Measurements from ENCODE around the gene CHMP1A. TPM values are rescaled to one million over a fixed set of nuclear protein-coding genes. Genes with fewer than 3 reads are reported as not detected.
"Not testable (repeated sequence)": the region's sequence is repeated elsewhere in the genome, so short reads cannot be mapped to it uniquely, and the experiment has no call there.

Gene CHMP1A
- total RNA-seq, 2 donors from 2014 or later, result 154 to 157 TPM

DNA sequence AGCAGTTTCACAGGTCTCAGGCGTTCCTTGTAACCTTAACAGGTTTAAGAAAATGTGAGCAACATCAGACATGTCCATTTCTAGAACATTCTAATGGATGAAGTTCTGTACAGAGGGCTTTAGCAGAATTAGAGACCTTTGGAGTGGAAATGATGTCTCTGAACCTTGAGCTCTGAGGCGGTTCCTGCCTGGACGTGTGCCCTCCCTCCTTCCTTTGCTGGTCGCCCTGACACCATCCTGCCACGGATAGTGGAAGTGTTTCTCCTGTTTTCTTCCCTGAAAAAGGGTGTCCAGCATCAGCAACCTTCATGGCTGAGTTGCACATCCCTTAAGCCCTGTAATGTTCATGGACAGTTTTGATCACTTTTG, 11.3 kb upstream of the CHMP1A start:
- intact Hi-C loops (cut with DNase I, micrococcal nuclease), result no loop called here
- ATAC-seq (peak; percentile 64), DNase-seq (no peak)

DNA sequence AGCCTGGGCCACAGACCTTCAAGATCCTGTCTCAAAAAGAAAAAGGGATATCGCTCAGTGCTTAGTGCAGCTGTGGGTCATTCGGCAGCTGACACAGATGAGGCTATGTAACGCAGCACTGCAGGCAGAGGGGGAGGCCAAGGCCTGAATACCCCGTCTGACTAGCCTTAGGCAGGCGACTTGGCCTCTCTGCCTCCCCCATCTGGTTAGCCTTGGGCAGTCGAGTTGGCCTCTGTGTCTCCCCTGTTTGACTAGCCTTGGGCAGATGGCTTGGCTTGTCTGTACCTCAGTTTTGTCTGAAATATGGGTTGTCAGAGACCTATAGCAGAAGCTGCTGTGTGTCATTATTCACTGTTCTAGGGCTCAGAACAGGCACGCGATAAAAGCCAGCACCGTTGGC, 10.1 kb upstream of the CHMP1A start:
- ATAC-seq (no peak), DNase-seq (no peak)
- intact Hi-C loops (cut with DNase I, micrococcal nuclease), result no loop called here

DNA sequence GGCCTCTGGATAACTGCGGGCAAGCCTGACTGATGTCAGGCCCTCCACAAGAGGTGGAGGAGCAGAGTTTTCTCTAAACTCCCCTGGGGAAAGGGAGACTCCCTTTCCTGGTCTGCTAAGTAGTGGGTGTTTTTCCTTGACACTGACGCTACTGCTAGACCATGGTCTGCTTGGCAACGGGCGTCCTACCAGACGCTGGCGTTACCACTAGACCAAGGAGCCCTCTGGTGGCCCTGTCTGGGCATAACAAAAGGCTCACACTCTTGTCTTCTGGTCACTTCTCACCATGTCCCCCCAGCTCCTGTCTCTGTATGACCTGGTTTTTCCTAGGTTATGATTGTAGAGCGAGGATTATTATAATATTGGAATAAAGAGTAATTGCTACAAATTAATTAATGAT, 9.5 kb upstream of the CHMP1A start:
- intact Hi-C loops (cut with DNase I, micrococcal nuclease); DNase-seq; ATAC-seq: not testable (repeated sequence)

DNA sequence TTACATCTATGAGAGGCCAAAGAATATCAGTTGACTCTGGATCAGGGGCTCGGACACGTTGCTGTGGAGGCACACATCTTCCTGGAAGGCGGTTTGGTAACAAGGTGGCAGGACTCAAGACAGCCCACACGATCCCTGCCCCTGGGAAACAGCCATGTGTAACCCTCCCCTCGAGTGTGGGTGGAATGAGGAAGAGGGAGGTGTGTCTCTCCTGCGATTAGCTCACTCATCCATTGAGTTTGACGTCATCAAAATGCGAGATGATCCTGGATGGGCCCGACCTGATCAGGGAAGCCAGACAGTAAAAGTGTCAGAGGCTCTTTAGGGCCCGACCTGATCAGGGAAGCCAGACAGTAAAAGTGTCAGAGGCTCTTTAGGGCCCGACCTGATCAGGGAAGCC, 6.7 kb upstream of the CHMP1A start:
- peak; percentile 20 for ATAC-seq
- intact Hi-C loops (cut with DNase I, micrococcal nuclease); DNase-seq: not testable (repeated sequence)

DNA sequence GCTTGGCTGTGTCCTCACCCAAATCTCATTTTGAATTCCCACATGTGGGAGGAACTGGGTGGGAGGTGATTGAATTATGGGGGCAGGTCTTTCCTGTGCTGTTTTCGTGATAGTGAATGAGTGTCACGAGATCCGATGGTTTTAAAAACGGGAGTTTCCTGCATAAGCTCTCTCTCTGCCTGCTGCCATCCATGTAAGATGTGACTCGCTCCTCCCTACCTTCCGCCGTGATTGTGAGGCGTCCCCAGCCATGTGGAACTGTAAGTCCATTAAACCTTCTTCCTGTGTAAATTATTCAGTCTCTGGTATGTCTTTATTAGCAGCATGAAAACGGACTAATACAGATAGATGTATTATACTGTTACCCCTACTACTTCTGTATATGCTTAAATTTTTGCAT, 3.7 kb upstream of the CHMP1A start:
- ATAC-seq (no peak), DNase-seq (no peak)
- intact Hi-C loops (cut with DNase I, micrococcal nuclease), result no loop called here

DNA sequence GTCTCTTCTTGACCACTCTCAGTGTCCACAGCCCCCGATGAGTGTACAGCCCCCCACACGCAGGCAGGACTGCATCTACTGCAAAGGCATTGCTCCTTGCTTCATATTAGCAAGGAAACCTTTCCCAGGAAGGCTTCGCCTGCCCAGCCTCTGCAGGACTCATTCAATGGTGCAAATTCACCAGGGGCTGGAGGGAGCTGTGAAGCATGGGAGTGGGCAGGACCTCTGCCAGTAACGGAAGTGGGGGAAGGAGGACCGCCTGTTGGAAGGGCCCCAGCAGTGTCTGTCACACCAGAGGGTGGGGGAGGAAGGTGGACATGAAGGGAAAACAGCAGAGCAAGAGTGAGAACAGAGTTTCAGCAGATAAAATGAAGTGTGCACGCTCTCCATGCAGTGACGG, 2.6 kb upstream of the CHMP1A start:
- ATAC-seq (no peak), DNase-seq (no peak)
- intact Hi-C loops (cut with DNase I, micrococcal nuclease), result no loop called here

DNA sequence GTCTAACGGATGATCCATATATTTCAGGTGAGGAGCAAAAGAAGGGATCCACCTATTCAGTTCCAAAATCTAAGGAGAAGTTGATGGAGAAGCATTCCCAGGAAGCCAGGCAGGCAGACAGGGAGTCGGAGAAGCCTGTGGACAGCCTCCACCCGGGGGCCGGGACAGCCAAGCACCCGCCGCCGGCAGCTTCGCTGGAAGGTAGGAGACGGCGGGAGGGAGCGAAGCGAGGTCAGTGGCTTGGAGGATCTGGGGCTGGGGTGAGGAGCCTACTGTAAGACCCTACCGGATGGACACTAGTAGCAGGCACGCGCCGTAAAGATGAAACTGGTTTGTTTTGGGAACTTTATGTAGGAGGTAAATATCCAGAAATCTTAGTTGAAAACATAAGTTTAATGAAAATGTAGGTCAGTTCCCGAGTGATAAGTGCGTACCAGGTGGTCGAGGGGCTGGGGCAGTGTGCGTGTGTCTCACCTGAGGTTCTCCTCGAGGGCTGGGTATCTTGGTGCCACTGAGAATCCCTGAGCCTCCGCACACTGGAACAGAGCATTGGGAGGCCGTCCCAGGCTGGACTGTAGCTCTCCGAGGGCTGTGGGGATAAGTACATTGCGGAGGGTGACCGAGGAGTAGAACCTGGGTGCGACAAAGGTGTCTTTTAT, 842 bp upstream of the CHMP1A start:
- DNase-seq (peak in 1 of 2 donors; percentile 42), ATAC-seq (peak; percentile 24)
- intact Hi-C loops (cut with DNase I, micrococcal nuclease), result no loop called here

DNA sequence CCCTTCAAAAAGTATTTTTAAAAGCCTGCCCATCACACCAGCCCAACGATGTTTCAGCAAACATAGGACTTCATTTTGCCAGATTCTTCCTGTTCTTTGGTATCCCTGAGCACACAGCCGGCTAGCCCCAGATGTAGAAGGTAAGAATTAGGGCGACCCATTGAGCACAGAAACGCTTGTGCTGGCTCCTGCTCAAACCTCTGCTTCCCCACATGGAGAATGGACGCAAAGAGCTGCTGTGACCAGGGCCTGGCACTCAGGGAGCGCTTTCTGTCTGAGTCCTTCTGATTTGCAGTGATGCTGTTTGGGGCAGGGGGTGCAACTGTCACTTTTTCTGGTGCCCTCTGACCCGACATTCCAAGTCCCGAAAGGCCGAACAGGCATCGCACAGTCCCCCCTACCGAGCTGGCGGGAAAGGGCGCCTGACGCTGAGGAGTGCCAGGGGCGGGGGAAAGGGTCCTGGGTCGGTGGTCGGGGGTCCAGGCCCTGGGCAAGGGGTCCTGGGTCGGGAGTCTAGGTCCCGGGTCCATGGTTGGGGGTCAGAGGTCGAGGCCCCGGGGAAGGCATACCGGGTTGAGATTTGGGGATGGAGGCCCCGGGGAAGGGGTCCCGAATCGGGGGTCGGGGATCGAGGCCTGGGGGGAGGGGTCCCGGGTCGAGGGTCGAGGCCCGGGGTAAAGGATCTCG, 930 bp downstream of the CHMP1A start:
- no peak for ATAC-seq
- DNase-seq, result no peak

DNA sequence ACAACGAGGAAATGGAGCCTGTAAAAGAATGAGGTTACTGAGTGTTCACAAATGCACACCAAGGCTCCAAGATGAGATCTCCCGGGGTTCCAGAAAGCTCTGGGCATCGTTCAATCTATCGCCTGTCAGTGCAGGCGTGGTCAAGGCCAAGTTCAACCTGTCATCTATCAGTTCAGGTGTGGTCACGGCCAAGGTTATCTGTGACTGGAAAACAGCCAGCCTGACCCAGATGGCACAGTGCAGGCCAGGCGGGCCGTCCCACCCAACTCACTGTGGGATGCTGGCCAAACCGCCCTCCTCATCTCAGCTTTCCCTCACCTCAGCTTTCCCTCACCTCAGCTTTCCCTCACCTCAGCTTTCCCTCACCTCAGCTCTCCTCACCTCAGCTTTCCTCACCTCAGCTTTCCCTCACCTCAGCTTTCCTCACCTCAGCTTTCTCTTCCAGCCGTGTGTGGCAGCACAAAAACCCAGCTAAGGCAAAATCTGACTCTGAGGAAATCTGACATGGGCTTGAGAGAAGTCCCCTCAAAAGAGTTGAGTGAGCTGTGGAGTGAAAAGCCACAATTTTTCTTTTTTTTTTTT, 2.4 kb downstream of the CHMP1A start:
- intact Hi-C loops (cut with DNase I, micrococcal nuclease), result no loop called here
- no peak for DNase-seq
- peak; percentile 20 for ATAC-seq

More for the DNA sequence above, 930 bp downstream of the CHMP1A start:
- intact Hi-C loops (cut with DNase I, micrococcal nuclease), result no loop called here

DNA sequence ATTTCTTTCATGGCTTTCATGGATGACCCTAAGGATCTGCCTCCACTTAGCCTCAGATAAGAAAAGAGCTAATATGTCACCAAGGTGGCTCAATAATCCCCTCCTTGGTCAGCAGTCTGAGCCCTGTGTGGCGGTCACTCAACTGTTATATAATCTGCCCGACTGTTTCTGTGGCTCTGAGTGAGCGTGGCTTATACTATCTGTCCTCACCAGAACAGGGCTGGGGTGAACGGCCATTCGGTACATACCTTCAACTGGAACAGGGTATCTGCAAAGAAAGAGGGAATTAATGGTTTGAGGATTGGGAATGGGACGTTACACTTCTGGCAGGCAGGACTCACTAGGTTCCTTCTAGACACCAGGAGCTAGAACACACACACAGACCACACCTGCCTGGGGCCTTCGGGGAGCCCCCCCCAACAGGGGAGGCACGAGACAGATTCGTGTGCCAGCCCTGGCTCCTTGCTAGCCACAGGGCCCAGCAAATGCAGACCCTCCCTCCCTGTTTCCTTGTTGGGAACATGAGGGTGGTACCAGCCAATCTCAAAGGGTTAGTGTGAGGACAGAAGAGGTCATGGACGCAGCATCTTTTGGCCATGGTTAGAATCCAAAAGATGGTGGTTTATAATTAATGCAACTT, 3.7 kb downstream of the CHMP1A start:
- ATAC-seq (no peak), DNase-seq (no peak)
- intact Hi-C loops (cut with DNase I, micrococcal nuclease), result no loop called here

DNA sequence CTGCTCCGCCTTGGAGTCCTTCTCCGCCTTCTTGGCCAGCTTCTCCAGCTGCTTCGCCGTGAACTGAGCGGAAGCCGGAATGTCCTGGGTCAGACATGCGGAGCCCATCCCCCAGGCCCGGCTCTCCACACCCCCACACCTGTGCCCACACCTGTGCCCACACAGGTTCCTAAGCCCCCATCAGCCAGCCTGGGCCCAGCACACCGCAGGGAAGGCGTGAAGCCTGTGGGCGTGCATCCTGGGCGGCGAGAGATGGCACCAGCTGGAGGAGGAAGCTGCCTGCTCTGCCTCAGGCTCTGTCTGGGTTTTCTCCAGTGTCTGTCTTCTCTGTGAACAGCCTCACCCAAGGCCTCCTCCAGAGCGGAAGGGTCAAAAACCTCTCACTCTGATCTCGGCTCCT, 5.9 kb downstream of the CHMP1A start:
- intact Hi-C loops (cut with DNase I, micrococcal nuclease), result no loop called here
- DNase-seq, result no peak
- no peak for ATAC-seq

DNA sequence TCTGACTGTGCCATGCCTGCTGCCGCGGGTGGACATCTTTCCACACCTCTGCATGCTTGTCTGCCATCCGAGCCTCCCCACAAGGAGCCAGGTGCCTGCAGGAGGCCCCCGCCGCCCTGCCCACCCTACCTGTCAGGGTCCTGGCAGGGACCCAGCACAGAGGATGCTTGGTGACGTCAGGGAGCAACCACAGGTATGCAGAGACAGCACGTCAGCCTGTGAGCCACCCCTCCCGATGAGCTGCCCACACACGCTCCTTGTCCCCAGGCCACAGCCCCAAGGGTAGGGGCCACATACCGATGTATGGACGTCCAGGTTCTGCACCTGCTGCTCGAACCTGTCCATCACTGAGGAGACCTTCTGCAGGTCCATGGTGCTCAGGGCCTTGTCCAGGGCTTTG, 10.6 kb downstream of the CHMP1A start:
- DNase-seq, result no peak
- intact Hi-C loops (cut with DNase I, micrococcal nuclease), result no loop called here
- ATAC-seq, result no peak

DNA sequence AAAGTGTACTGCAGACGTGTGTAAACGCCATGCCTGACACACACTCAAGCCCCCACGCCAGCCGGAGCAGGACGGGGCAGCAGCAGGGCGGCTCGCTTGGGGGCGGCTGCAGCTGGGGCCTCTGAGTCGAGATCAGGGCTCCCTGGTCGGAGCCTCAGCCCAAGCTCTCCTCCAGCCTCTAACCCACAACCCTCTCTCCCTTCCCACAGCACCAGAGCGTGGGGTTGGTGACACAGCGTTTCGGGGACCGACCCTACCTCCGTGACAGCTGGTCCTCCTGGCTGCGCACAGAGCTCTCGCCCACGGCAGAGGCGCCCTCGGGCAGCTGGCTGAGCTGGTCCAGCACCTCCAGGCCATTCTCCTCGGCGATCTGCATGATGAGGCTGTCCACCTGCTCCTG, 11.2 kb downstream of the CHMP1A start:
- no peak for DNase-seq
- ATAC-seq, result no peak
- intact Hi-C loops (cut with DNase I, micrococcal nuclease), result no loop called here

DNA sequence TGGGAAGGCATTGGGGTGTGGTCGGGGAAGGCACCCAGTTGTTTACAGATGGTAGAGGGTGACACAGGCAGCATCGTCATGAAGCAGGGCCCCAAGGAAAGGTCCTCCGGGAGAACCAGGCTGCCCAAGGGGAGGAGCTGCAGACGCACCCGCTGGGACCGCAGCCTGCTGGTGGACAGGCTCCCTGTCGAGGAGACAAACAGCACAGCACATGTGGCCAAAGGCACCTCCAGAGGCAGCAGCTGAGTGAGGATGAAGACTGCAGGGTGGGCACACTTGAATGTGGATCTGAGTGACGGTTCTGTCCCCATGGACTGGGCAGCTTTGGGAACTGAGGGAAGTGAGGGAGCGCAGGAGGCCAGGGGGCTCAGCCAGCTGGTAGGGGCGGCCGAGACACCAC, 12.4 kb downstream of the CHMP1A start:
- ATAC-seq, result peak; percentile 1
- DNase-seq, result no peak
- intact Hi-C loops (cut with DNase I, micrococcal nuclease), result no loop called here

DNA sequence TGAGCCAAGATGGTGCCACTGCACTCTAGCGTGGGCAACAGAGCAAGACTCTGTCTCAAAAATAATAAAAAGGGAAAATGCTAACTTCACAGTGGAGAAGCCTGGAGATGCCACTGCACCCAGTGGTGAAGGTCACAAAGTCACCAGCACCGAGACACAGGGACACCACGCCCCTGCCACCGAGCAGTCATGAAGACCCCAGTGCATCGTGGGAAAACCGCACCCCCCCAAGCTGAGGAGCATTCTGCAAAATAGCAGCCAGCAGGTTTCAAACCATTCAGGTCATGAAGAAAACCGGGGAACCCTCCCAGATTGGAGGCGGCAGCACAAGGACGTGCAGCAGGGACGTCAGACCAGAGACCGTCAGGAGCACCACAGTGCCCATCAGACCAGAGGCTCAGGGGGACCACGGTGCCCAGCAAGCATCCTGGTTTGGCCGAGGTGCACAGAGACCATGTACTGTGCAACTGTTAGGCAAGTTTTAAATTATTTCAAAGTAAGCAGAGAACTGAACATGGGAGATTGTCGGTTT, 13.7 kb downstream of the CHMP1A start:
- ATAC-seq (no peak), DNase-seq (no peak)
- intact Hi-C loops (cut with DNase I, micrococcal nuclease), result no loop called here

DNA sequence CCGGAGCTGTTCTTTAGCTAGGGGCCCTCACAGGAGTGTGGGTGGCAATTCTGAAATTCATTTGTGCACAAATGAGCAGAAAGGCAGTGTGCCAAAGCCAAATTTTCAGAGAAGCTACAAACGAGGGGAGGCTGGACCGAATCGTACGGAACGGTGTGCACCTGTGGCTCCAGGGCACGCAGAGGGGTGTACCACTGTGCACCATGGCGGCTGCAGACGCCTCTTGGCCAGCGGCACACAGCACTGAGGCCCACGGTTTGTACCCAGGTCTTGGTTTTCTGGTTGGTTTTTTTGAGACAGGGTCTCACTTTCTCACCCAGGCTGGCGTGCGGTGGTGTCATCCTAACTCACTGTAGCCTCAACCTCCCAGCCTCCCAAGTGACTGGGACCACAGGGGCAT, 14.9 kb downstream of the CHMP1A start:
- intact Hi-C loops (cut with DNase I, micrococcal nuclease), result no loop called here
- DNase-seq (no peak), ATAC-seq (no peak)

DNA sequence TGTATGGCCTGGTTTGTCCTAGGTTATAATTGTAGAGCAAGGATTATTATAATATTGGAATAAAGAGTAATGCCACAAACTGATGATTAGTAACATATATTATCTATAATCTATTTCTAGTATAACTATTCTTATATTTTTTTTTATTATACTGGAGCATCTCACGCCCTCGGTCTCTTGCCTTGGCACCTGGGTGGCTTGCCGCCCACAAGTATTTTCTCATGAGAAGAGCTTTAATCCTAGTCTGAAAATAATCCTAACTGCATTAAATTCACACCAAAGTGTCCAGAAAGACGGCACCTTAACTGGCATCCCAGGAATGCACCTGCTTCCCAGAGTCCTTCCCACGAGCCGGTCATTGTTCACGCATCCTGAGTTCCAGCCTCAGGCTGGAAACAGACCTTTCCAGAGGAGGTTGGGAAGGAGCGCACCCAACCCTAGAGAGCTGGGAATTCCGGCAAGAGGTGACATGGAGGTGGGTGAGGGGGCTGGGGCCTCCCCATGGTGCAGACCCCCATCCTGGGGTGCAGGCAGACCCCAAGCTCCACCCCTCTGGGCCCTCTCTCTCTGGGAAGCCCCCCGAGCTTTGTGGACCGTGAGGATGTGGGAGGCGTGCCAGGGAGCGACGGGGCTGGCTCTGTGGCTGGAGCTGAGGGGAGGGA, 15.9 kb downstream of the CHMP1A start:
- intact Hi-C loops (cut with DNase I, micrococcal nuclease), result no loop called here
- no peak for ATAC-seq
- DNase-seq, result no peak

DNA sequence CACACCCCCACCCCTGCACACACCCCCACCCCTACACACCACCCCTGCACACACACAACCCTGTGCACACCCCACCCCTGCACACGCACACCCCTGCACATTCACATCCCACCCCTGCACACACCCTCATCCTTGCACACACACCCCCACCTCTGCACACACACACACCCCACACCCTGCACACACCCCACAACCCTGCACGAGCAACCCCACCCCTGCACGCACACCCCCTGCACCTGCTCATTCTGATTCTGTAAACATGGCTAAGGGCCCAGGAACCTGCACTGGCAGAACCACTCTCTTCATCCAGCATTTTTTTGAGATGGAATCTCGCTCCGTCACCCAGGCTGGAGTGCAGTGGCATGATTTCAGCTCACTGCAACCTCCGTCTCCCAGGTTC, 18.1 kb downstream of the CHMP1A start:
- DNase-seq, result no peak
- intact Hi-C loops (cut with DNase I, micrococcal nuclease), result no loop called here
- ATAC-seq, result peak; percentile 12

DNA sequence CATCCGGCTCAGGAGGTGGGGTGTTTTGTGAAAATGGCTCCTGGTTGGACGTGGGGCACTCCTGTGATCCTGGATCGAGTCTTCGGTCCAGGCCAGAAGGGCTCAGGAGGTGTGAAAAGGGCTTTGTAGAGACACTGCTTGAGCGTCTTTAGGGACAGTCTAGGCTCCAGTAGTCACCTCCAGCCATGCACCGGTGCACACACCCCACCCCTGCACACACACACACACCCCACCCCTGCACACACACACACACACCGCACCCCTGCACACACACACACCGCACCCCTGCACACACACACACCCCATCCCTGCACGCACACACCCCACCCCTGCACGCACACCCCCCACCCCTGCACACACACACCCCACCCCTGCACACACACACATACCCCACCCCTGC, 19.1 kb downstream of the CHMP1A start:
- ATAC-seq (no peak), DNase-seq (no peak)
- intact Hi-C loops (cut with DNase I, micrococcal nuclease), result no loop called here

Measured in left colon (tissue), 2 donors.